Body of pancreas (tissue), 4 donors: ENCODE results near the gene GRP.

Source experiments
- CTCF ChIP-seq, 7 experiments: fragments of 450-650 bp in 4 of 7; fragments of 200-600 bp in 3 of 7; sonication (generic) in 3 of 7; IDR thresholded peaks; one replicate each; pipeline ENCODE4 v1.5.1; 2016 to 2019; ENCODE audit warnings: antibody characterized with exemption in 7 of 7
- POLR2A ChIP-seq, 3 donors: fragments of 450-650 bp; IDR thresholded peaks; one replicate each; pipeline ENCODE4 v1.6.1; 2016; ENCODE audit warnings: antibody characterized with exemption in 3 of 3, mild to moderate bottlenecking in 2 of 3

GRCh38 chr18:59231114-59231513 is 11.2 kb downstream of the GRP start:
- TF ChIP-seq CTCF (IDR thresholded peaks at IDR 0.05) (no peak), POLR2A (IDR thresholded peaks at IDR 0.05) (no peak)
